Measurements from ENCODE around the gene IL10RB.

- TF ChIP-seq CTCF (IDR thresholded peaks at IDR 0.05) (no peak), POLR2A (IDR thresholded peaks at IDR 0.05) (no peak)
Observed at GRCh38 chr21:33317145-33317544, 51.0 kb downstream of the IL10RB start.

Data from body of pancreas (tissue), 4 donors.